ENCODE measurements around the gene ZNF280C.
"Not testable (repeated sequence)": the region's sequence is repeated elsewhere in the genome, so short reads cannot be mapped to it uniquely, and the experiment has no call there.

The ZNF280C gene, protein sequence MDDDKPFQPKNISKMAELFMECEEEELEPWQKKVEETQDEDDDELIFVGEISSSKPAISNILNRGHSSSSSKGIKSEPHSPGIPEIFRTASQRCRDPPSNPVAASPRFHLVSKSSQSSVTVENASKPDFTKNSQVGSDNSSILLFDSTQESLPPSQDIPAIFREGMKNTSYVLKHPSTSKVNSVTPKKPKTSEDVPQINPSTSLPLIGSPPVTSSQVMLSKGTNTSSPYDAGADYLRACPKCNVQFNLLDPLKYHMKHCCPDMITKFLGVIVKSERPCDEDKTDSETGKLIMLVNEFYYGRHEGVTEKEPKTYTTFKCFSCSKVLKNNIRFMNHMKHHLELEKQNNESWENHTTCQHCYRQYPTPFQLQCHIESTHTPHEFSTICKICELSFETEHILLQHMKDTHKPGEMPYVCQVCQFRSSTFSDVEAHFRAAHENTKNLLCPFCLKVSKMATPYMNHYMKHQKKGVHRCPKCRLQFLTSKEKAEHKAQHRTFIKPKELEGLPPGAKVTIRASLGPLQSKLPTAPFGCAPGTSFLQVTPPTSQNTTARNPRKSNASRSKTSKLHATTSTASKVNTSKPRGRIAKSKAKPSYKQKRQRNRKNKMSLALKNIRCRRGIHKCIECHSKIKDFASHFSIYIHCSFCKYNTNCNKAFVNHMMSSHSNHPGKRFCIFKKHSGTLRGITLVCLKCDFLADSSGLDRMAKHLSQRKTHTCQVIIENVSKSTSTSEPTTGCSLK

DNA sequence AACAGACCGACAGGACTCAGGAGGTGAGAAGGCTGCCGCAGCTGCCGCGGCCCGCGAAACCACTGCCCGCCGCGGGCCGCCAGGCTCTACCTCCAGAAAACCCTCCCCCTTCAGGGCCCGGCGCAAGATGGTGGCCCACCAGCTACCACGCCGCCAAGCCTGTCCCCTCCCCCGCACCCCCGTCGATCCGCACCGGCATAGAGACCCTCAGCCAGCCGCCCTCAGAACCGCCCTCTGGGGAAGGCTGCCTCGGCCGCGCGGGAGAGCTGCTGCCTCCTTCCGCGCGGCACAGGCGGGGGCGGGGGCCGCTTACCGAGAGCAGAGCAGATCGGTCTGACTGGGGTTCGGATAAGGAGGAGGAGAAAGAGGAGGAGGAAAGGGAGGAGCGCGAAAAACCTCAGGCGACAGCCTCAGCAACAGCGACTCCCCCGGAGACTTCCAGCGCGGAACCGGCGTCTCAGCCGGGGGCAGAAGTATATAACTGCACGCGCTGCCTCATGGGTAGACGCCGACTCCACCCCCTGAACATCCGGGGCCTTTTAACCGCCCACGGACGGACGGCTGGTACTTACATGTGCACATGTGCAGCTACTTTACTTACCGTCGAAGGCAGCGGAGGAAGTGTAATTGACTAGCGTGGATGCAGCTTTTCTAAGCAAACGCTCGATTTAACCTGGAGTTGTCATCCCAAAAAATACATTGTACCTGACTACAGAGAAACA is at the start of gene ZNF280C:
Gene ZNF280C (minus strand): TSS at position 451 of the 722 bp plus-strand sequence. CDS start 8,450 bp downstream, outside the sequence.
- DNase-seq (ENCODE audit: low spot score) = peak; percentile 92

DNA sequence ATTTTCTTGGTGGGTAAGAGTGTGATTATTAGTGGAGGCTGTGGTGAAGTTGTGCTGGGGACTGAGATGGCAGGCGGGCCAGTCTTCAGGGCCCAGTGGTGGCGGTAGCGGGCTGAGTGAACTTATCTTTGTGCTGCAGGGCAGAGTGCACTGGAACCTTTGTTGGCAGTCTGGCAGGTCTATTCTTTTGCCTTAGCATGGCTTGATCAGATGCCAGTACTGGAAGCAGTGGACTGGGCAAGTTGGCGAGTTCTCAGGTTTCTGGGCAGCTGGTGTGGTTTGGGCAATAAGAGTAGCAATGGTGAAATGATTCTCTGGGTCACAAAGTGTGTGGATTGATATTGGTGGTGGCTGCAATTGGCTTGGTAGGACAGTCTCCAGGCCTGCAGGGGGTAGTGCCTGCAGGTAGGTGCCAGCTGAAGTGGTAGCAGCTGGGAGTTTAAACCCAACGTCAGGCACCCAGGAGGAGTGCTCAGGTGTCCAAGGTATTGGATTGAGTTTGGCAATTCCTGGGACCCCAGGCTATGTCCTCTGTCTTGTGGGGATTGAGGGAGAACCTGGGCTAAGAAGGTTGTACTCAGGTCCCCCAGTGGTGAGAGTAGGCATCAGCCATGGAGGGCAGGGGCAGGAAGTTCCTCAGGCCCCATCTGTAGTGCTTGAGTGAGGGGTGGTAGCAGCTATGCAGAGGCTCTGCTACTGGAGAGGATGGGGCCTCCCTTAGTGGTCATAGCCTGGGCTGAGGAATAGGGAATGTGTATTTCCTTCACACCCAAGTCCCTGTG is 36.1 kb upstream of the ZNF280C start:
- DNase-seq (ENCODE audit: low spot score) = no peak

DNA sequence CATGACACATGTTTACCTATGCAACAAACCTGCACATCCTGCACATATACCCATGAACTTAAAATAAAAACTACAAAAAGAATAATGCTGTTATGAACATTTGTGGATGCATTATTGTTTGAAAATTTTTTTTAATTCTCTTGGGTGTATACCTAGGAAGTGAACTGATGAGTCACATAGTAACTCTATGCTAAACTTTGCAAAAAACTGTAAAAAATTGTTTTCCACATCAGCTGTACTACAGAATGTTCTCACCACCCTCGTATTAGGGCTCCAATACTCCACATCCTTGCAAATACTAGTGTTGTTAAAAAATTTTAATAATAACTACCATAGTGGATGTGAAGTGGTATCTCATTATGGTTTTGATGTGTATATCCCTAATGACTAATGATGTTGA is 33.3 kb upstream of the ZNF280C start:
- no peak for DNase-seq (ENCODE audit: low spot score)

DNA sequence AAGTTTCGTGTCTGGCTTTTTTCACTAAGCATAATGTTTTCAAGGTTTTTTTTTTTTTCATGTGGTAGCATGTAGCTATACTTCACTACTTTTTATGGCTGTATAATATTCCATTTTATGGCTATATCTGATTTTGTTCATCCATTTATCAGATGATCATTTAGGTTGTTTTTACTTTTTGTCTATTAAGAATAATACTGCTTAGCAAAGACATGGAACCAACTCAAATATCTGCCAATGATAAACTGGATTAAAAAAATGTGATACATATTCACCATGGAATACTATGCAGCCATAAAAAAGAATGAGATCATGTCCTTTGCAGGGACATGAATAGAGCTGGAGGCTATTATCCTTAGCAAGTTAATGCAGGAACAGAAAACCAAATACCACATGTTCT is 32.7 kb upstream of the ZNF280C start:
- DNase-seq (ENCODE audit: low spot score) = no peak

DNA sequence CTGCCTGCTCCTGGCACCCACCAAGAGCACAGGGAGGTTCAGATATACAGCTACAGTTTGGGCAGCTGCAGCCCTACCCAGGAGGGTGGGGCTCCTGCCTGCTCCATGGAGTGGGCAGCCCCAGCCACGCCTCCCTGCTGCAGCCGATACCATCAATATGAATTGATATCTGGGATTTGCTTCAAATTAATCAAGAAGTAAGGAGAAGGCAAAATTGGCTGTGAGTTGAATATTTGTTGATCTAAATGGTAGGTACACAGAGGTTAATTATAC is 31.2 kb upstream of the ZNF280C start:
- DNase-seq (ENCODE audit: low spot score) = no peak

DNA sequence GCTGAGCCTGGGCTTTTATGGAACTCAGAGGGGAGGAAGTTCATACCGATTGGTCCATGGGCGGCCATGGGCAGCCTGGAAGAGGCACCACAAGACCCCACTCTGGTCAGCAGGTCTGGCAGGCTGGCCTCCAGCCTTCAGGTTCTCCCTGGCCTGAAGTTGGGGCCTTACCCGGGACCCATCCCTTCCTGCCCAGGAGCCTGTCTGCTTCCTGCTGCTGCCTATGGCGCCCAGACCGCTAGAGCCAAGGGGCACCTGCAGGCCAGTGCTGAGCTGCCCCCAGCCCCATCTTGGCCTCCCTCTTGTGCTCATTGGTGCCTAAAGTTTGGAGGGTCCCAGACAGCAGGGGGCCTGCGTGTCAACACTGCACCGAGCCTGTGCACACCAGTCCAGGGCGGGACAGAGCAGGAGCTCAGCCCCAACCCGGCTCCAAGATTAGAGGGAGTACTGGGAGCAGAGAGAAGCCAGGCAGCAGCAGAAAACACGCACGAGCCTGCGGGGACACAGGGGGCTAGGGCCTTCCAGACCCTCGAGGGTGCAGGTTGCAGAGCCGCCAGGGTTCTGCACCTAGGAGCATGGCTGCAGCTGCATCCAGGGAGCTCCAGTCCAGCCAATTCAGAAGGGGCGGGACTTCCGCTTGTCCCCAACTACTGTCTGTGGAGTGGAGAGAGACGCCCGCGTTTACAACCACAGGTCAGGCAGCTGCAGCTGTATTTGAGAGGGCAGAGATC is 30.7 kb upstream of the ZNF280C start:
- no peak for DNase-seq (ENCODE audit: low spot score)

DNA sequence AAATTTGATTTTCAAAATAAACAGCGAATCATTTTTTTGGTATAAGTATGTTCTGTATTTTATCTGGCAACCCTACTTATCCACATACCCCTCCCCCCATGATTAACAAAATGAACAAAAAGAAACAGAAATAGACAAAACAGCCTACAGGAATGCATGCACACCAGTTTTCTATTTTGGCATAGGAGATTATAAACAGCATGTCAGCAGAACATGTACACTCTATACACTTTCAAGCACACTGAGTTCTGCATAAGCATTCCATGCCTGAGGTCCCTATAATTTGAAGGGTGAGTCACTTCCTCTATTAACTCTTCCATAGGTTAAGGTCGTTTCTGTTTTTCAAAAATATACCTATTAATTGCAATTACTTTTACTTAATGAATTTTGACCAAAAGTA is 28.0 kb upstream of the ZNF280C start:
- DNase-seq (ENCODE audit: low spot score) = no peak

DNA sequence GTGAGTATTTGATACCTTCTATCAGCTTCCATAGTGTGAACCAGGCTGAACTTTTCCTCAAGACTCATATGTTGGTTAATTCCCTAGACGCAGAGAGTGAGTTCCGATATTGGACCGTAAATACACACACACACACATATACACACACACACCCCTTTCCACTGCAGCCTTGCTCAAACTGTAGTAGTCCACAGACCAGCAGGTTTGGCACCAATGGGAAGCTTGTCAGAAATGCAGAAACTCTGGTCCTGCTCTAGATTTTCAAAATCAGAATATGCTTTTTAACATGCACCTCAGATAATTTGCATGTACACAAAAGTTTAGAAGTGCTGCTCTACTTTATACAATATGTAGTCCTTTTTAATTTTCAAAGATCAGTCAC is 27.6 kb upstream of the ZNF280C start:
- DNase-seq (ENCODE audit: low spot score) = no peak

DNA sequence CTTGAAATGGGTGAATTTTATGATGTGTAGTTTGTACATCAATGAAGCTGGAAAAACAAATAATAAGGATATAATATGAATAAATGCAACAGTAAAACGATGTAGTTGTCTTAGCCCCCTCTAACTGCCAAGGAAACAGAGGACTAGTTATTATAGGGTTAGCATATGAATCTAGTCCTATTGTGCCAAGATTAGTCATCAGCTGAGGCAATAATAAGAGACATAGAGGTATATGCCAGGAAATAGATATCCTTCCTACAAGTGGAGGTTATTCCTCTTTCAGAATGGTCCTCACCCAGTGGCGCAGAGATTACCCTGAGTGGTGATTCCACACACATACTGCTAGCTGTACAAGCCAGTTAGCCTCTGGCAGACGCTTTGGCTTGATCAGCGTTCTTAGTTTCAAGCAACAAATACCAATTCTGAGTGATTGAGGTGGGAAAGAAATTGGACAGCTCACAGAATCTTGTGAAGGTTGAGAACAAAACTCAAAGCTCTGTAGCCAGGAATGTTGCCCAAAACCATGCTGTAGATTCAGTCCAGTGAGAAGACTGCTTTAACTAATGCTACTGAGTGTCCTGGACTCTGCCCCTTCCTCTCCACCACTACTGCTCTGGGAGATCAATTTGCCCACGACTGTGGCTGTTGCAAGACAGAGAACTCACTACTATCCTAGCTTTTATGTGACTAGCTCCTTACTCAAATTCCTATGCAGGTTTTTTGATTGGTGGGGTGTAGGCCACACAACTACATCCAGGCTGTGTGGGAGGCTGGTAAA is 27.0 kb upstream of the ZNF280C start:
- no peak for DNase-seq (ENCODE audit: low spot score)

DNA sequence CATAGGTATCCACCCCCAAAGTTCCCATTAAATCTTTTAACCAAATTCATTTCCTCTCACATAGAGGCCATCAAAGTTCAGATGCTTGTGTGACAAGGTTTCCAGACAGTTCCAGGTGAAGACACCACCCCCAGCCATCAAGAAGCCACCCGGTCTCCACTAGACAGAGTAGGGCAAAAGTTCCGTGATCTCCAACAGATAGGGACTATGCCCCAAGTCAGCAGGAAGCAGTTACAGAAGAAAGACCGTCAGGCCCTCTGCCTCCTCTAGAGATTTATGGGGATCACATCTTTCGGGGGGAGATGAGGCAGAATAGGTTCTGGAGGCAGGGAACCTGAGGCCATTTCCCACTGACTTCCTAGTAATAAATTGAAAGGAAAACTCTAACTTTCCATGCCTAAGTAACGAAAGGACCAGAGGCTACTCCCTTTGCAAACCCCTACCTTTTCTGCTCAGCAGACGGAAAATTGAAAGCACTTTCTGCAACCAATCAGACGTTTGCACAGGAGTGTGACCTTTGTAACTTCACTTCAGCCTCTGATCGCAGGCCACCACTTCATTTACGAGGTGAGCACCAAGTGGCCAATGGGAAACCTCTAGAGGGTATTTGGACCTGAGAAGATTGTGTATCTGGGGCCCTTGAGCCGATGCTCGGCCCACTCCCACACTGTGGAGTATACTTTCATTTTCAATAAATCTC is 18.5 kb upstream of the ZNF280C start:
- no peak for DNase-seq (ENCODE audit: low spot score)

DNA sequence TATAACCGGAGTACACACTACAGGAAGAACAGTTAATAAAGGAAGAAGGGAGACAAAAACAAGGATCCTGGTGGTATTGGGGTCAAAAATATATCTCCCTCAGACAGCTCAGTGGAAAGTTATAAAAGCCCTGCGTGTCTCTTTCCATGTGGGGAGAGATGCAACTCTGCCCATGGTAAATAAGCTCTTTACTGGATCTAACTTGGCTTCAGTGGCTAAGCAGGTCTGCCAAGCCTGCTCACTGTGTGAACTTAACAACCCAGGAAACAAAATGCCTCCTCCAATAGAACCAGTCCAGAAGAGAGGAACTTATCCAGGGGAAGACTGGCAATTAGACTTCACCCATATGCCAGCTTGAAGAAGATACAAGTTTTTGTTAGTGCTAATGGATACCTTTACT is 17.0 kb upstream of the ZNF280C start:
- DNase-seq (ENCODE audit: low spot score) = no peak

DNA sequence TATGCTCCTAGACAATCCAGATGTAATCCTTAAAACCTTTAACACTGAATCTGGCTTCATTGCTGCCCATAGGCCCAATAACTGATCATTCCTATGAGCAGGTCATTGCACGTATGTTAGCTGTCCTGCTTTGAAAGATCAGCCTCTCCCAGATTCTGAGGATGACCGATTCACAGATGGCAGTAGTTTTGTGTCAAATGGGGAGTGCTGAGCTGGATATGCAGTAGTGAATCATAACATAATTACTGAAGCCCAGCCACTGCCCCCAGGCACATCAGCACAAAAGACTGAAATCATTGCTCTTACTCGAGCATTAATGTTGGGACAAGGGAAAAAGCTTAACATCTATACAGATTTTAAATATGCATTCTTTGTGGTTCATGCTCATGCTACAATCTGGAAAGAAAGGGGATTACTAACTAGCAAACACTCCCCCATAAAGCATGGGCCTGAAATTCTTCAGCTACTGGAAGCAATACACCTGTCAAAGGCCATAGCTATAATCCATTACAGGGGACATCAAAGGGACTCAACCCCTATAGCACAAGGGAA is 16.4 kb upstream of the ZNF280C start:
- no peak for DNase-seq (ENCODE audit: low spot score)

DNA sequence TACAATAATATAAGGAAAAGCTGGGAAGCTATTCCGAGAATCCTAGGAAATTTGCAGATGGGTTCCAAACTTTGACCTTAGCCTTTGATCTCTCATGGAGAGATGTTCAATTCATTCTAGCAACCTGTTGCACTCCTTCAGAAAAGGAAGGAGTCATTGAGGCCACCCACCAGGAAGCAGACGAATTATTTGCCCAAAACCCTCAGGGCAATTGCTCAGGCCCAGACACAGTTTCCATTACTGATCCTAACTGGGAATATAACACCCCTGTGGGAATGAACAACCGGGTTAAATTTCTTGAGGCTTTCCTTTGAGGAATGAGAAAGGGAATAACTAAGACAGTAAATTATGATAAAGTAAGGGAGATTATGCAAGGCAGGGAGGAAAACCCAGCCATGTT is 13.5 kb upstream of the ZNF280C start:
- DNase-seq (ENCODE audit: low spot score) = no peak

DNA sequence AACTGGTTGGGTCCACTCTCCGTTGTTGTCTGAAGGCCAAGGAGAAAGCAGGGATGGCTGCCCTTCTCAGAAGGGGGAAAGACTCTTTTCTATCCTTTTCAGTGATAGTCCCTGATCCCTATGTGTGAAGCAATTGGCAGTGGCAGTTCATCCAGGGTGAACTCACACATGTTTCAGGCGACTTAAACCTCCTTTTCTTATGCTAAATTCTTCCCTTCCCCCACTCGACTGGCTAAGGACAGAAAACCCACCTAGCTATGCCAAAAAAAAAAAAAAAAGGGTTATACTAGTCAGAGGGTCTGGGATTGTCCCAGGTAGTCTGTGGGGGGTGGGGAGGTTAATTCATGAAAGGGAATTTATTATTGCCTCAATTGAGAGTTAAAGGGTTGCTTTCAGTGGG is 12.2 kb upstream of the ZNF280C start:
- DNase-seq (ENCODE audit: low spot score) = no peak

DNA sequence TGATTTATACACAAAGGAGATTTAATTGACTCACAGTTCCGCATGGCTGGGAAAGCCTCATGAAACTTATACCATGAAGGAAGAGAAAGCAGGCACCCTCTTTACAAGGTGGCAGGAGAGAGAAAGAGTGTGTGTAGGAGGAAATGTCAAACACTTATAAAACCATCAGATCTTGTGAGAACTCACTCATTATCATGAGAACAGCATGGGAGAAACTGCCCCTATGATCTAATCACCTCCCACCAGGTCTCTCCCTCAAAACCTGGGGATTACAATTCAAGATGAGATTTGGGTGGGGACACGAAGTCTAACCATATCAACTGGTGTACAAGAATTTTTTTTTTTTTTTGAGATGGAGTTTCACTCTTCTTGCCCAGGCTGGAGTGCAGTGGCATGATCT is 3.6 kb upstream of the ZNF280C start:
- DNase-seq (ENCODE audit: low spot score) = not testable (repeated sequence)

DNA sequence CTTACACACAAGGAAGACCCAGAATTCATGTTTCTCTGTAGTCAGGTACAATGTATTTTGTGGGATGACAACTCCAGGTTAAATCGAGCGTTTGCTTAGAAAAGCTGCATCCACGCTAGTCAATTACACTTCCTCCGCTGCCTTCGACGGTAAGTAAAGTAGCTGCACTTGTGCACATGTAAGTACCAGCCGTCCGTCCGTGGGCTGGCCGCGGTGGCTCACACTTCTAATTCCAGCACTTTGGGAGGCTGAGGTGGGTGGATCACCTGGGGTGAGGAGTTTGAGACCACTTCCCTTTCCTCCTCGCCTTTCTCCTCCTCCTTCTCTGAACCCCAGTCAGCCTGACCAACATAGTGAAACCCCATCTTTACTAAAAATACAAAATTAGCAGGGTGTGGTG is 692 bp upstream of the ZNF280C start:
- DNase-seq (ENCODE audit: low spot score) = not testable (repeated sequence)

DNA sequence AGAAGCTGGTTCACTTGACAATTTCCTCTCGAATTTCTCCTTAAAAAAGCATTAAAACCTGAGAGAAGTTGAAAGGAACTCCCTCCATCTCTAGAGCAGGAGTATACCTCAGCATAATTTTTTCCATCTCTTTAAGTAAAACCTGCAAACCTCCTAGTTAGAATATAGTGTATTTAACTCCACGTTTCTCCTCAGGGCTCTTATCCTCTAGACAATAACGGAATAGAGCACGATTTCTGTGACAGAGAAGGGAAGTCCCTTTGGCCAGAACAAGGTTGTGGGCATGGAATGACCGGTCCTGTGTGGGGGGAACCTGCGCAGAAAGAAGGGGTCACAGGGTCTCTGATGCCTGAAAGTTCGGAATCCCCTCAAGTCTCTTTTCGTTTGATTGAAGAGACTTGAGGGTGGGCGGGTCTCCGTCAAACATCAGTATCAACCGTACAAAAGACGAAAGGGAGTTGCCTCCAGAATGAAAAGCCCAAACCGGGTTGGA is 697 bp downstream of the ZNF280C start:
- no peak for DNase-seq (ENCODE audit: low spot score)

DNA sequence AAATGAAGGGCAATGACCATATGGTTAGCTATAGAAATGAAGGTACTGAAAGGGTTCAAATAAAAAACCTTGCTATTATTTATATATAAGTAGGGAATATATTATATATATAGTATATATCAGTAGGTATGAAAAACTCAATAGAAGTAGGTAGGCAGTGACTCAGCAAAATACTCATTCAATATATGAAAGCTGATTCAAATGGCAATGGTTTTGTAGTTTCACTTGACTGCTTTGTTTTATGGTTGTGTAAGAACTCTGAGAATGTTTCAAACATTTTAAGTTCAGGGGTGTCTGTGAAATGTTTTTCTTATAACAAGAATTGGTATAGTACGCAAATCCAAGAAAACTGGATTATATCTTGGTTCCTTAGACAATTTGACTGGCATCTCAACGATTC is 4.1 kb downstream of the ZNF280C start:
- DNase-seq (ENCODE audit: low spot score) = no peak

DNA sequence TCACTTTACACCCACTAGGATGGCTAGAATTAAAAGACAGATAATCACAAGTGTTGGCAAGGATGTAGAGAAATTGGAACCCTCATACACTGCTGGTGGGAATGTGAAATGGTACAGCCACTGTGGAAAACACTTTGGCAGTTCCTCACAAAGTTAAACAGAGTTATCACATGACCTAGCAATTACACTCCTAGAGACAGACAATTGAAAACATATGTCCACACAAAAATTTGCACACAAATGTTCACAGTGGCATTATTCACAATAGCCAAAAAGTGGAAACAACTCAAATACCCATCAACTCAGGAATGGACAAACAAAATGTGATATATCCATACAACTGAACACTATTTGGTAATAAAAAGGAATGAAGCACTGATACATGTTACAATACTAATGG is 5.7 kb downstream of the ZNF280C start:
- DNase-seq (ENCODE audit: low spot score) = no peak

DNA sequence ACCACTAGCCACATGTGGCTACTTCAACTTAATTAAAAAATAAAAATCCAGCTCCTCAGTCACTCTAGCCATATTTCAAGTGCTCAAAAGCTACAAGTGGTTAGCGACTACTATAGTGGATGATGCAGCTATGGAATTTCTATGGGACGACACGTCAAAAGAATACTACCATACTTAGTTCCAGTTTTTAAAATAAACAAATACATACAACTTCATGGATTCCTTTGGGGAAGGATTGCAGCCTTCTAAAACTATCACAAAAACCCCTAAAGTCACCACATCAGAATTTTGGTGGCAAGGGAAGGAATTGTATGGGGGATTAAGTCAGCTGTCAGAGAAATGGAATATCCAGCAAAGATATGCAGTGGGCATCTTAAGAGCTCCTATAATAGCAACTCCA is 6.5 kb downstream of the ZNF280C start:
- no peak for DNase-seq (ENCODE audit: low spot score)

All from CD4-positive, alpha-beta T cell treated with Interleukin-2 at 100 ng/mL for 4 hours (primary cell).